Measurements from ENCODE around the gene GMEB2. TPM values are rescaled to one million over a fixed set of nuclear protein-coding genes. Genes with fewer than 3 reads are reported as not detected.
"Not testable (repeated sequence)": the region's sequence is repeated elsewhere in the genome, so short reads cannot be mapped to it uniquely, and the experiment has no call there.

GMEB2 gene
- total RNA-seq, 3 donors from 2014 or later = 6.6 to 11.0 (median 10.2) TPM

- Histone ChIP-seq H3K9me3 (no peaks in the 10 kb centered on the region), H3K27me3 (no peaks in the 10 kb centered on the region), H3K36me3 (no peaks in the 10 kb centered on the region), H3K4me1 (peaks cover 6 to 7% of the 10 kb centered on the region in 2 donors), H3K27ac (peak within 1 kb of the TSS; percentile 85 to 92), H3K4me3 (peak within 1 kb of the TSS; percentile 87 to 90 (median 89))
- TF ChIP-seq CTCF (IDR thresholded peaks at IDR 0.05) (no peak), POLR2AphosphoS5 (IDR thresholded peaks at IDR 0.05) (peak in 2 of 3 donors; percentile 8 to 55), POLR2A (IDR thresholded peaks at IDR 0.05) (no peak)
- peak; percentile 65 to 76 for DNase-seq (ENCODE audit: low spot score in 2 of 2)
- intact Hi-C loops (cut with DNase I; ENCODE audit: low total_unique reads) = no loop called here
Observed at GRCh38 chr20:63574156-63574828, 52.6 kb downstream of the GMEB2 start, which contains the start of gene HELZ2. Gene HELZ2, minus strand, starts transcription at chr20:63574239. Its CDS starts 1,854 bp downstream, at chr20:63572385.

- Histone ChIP-seq H3K27me3 (no peaks in the 10 kb centered on the region), H3K9me3 (no peaks in the 10 kb centered on the region), H3K4me3 (peak overlapping the region; percentile 87 to 90 (median 89)), H3K4me1 (peaks cover 6 to 7% of the 10 kb centered on the region in 2 donors), H3K27ac (peak overlapping the region; percentile 85 to 92), H3K36me3 (no peaks in the 10 kb centered on the region)
- TF ChIP-seq POLR2A (IDR thresholded peaks at IDR 0.05) (no peak), POLR2AphosphoS5 (IDR thresholded peaks at IDR 0.05) (no peak)
- DNase-seq (ENCODE audit: low spot score in 2 of 2) = no peak
- intact Hi-C loops (cut with DNase I; ENCODE audit: low total_unique reads) = no loop called here
Observed at GRCh38 chr20:63573647-63574131, 53.2 kb downstream of the GMEB2 start.

DNA sequence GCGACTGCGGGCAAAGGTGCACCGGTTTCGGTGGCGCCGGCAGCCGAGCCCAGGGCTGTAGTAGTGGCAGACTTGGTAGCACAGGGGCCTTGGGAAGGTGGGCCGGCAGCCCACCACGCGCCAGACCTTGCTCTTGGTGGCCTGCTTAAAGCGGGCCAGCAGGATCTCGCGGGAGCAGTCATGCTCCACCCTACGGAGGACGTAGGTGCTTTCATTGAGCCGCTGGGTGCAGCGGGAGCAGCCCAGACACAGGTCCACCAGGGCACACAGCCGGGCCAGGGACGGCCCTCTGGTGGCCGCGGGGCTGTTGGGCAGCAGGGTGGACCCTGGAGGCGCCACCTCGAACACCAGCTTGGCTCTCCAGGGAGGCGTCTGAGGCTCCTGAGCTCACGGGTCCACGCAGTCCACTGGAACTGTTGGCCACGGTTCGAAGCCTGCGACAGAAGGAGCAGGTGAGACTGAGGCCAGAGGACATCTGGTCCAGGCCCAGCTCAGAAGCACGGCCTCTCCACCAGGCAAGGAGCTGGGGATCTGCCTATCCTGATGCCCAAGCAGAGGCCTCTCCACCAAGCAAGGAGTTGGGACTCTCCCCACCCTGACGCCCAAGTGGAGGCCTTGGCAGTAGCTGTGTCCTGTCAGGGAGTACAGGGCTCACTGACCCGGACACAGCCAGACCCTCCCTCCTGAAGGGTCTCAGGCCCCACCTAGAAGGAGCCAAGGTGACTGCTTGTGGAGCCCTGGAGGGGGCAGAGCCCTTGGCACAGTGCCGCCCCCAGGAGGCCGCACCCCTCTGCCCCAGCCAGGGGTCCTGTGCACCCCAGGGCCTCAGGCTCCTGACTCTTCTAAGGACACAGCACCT is 53.9 kb downstream of the GMEB2 start:
- H3K4me3 ChIP-seq = peak overlapping the region; percentile 87 to 90 (median 89)
- TF ChIP-seq POLR2A (IDR thresholded peaks at IDR 0.05) = no peak
- TF ChIP-seq CTCF (IDR thresholded peaks at IDR 0.05) = no peak
- no peak for TF ChIP-seq POLR2AphosphoS5 (IDR thresholded peaks at IDR 0.05)
- H3K27ac ChIP-seq = peak overlapping the region; percentile 85 to 92
- no peaks in the 10 kb centered on the region for H3K36me3 ChIP-seq
- intact Hi-C loops (cut with DNase I; ENCODE audit: low total_unique reads) = no loop called here
- no peak for DNase-seq (ENCODE audit: low spot score in 2 of 2)
- H3K9me3 ChIP-seq = no peaks in the 10 kb centered on the region
- H3K27me3 ChIP-seq = no peaks in the 10 kb centered on the region
- peaks cover 6 to 7% of the 10 kb centered on the region in 2 donors for H3K4me1 ChIP-seq

DNA sequence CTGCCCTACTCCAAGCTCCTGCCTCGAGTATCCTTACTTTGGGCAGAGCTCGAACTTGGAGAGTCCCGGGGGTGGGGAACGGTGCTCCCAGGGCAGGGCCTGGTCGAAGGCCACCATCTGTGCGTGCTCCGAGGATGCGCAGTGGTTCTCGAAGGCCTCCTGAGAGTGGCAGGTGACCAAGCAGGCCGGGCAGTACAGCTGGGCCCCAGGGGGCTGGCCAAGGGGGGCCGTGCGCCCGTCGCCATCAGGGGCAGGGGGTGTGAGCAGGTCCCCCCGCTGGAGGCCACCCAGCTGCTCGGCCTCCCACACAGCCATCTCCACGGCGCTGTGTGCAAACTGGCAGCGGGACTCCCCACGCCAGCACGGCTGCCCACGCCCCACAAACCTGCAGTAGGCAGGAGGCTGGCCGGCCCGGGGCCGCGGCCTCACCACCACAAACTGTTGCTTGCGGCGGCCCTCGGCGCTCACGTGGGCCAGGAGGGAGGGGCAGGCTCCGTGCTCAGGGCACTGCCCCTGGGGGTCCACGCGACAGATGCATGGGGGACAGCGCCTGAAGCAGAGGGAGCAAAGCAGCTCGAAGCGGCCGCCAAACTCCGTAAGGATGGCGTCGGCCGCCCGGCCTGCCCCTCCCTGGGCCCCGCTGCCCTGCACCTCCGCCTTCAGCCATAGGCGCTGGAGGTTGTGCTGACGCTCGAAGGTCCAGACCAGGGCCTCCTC is 54.7 kb downstream of the GMEB2 start:
- H3K27me3 ChIP-seq = no peaks in the 10 kb centered on the region
- intact Hi-C loops (cut with DNase I; ENCODE audit: low total_unique reads) = no loop called here
- TF ChIP-seq POLR2A (IDR thresholded peaks at IDR 0.05) = no peak
- peaks cover 6 to 7% of the 10 kb centered on the region in 2 donors for H3K4me1 ChIP-seq
- no peaks in the 10 kb centered on the region for H3K9me3 ChIP-seq
- H3K36me3 ChIP-seq = no peaks in the 10 kb centered on the region
- DNase-seq (ENCODE audit: low spot score in 2 of 2) = no peak
- H3K4me3 ChIP-seq = no peak overlapping the region
- H3K27ac ChIP-seq = no peak overlapping the region

DNA sequence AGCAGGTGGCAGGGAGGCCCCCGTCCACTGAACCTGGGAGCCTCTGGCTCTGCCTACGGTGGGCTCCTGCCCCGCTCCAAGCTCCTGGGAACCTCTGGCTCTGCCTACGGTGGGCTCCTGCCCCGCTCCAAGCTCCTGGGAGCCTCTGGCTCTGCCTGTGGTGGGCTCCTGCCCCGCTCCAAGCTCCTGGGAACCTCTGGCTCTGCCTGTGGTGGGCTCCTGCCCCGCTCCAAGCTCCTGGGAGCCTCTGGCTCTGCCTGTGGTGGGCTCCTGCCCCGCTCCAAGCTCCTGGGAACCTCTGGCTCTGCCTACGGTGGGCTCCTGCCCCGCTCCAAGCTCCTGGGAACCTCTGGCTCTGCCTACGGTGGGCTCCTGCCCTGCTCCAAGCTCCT is 55.8 kb downstream of the GMEB2 start:
- DNase-seq (ENCODE audit: low spot score in 2 of 2); H3K36me3 ChIP-seq; intact Hi-C loops (cut with DNase I; ENCODE audit: low total_unique reads); H3K9me3 ChIP-seq; H3K4me1 ChIP-seq; H3K27me3 ChIP-seq; H3K4me3 ChIP-seq; H3K27ac ChIP-seq: not testable (repeated sequence)

GRCh38 chr20:63570281-63571086 is 56.4 kb downstream of the GMEB2 start:
- DNase-seq (ENCODE audit: low spot score in 2 of 2) = no peak
- Histone ChIP-seq H3K4me1 (peaks cover 6 to 7% of the 10 kb centered on the region in 2 donors), H3K4me3 (no peak overlapping the region), H3K27ac (no peak overlapping the region), H3K36me3 (no peaks in the 10 kb centered on the region), H3K27me3 (no peaks in the 10 kb centered on the region), H3K9me3 (no peaks in the 10 kb centered on the region)
- intact Hi-C loops (cut with DNase I; ENCODE audit: low total_unique reads) = no loop called here
- TF ChIP-seq POLR2A (IDR thresholded peaks at IDR 0.05) (no peak), POLR2AphosphoS5 (IDR thresholded peaks at IDR 0.05) (no peak)
